HL-60 (cell line): Measurements from ENCODE around the gene GFOD1.

Experiments
- DNase-seq, 2 experiments: peaks; one replicate each; pipeline ENCODE4 v3.0.0-alpha.2; 2010 to 2020; ENCODE audit warnings: low read depth in 1 of 2, low spot score in 1 of 2
- H3K27ac ChIP-seq: fragments of 250-450 bp; sonication (Bioruptor Pico); replicated peaks from 2 replicates; pipeline ENCODE4 v1.5.1; 2020; ENCODE audit warnings: mild to moderate bottlenecking, moderate library complexity
- H3K27me3 ChIP-seq: fragments of 250-450 bp; sonication (Bioruptor Pico); 2 replicates; pipeline ENCODE4 v1.5.1; 2021; ENCODE audit warnings: mild to moderate bottlenecking, moderate library complexity; ENCODE audit not compliant: insufficient read depth, poor library complexity, severe bottlenecking
- H3K4me3 ChIP-seq: replicated peaks from 2 replicates; pipeline ENCODE4 v1.5.1; 2011; ENCODE audit warnings: mild to moderate bottlenecking, control low read depth, low read length; ENCODE audit not compliant: insufficient read depth
- CTCF ChIP-seq: IDR thresholded peaks from one replicate; pipeline ENCODE4 v1.5.1; 2011; ENCODE audit warnings: low read length, control low read depth, inconsistent platforms; ENCODE audit not compliant: insufficient read depth
- GABPA ChIP-seq: IDR thresholded peaks from 2 replicates; pipeline ENCODE4 v1.6.1; 2012; ENCODE audit warnings: low read depth
- POLR2AphosphoS5 ChIP-seq: IDR thresholded peaks from 2 replicates; pipeline ENCODE4 v1.6.1; 2012; ENCODE audit warnings: low read depth
- REST ChIP-seq: IDR thresholded peaks from 2 replicates; pipeline ENCODE4 v1.6.1; 2012; ENCODE audit warnings: low read depth; ENCODE audit not compliant: insufficient replicate concordance
- SPI1 ChIP-seq: IDR thresholded peaks from 2 replicates; pipeline ENCODE4 v1.6.1; 2012; ENCODE audit warnings: low read depth, mild to moderate bottlenecking, borderline replicate concordance

Gene GFOD1

GRCh38 chr6:13346245-13346644 is 141.2 kb downstream of the GFOD1 start:
- Histone ChIP-seq H3K27ac (no peak overlapping the region), H3K4me3 (no peak overlapping the region), H3K27me3 (no peaks in the 10 kb centered on the region)
- DNase-seq = no peak
- TF ChIP-seq CTCF (no peak), POLR2AphosphoS5 (no peak)

GRCh38 chr6:13342414-13343019 is 144.9 kb downstream of the GFOD1 start:
- DNase-seq = no peak
- Histone ChIP-seq H3K27me3 (no peaks in the 10 kb centered on the region), H3K27ac (no peak overlapping the region), H3K4me3 (no peak overlapping the region)
- TF ChIP-seq POLR2AphosphoS5 = no peak
- no peak for TF ChIP-seq CTCF
- no peak for TF ChIP-seq GABPA
- no peak for TF ChIP-seq SPI1
- no peak for TF ChIP-seq REST

GRCh38 chr6:13339863-13340630 is 147.4 kb downstream of the GFOD1 start:
- Histone ChIP-seq H3K4me3 (no peak overlapping the region), H3K27ac (no peak overlapping the region), H3K27me3 (no peaks in the 10 kb centered on the region)
- TF ChIP-seq SPI1 (no peak), GABPA (no peak), POLR2AphosphoS5 (no peak), CTCF (no peak), REST (no peak)
- no peak for DNase-seq
